ENCODE measurements around the gene ANKMY2.

Gene ANKMY2

GRCh38 chr7:16645593-16646471 lies at the start of gene ANKMY2, which contains the start of gene BZW2:
ANKMY2 (minus strand) TSS chr7:16645754; CDS start chr7:16645573, 181 bp downstream.
BZW2 (plus strand) TSS chr7:16646181; CDS start chr7:16665444, 19,263 bp downstream.
- Histone ChIP-seq H3K9me3 (ENCODE audit: control insufficient read depth, insufficient read depth, low read length) (no peaks in the 10 kb centered on the region), H3F3A (ENCODE audit: control insufficient read depth, insufficient read depth) (peaks cover 19% of the 10 kb centered on the region), H3K9me2 (replicated peaks; ENCODE audit: control insufficient read depth, low read length) (no peaks in the 10 kb centered on the region), H3K79me2 (ENCODE audit: control insufficient read depth, low read length) (peaks cover 82% of the 10 kb centered on the region), H3K36me3 (ENCODE audit: control insufficient read depth, low read length) (peaks cover 41% of the 10 kb centered on the region), H3K4me1 (ENCODE audit: control insufficient read depth, low read length) (peaks cover 57% of the 10 kb centered on the region), H3K27ac (ENCODE audit: low read depth, low read length) (peak within 1 kb of the TSS; percentile 40), H3K4me2 (ENCODE audit: low read length) (peak within 1 kb of the TSS; percentile 77), H3K4me3 (ENCODE audit: low read length) (peak within 1 kb of the TSS; percentile 93), H3K27me3 (ENCODE audit: control insufficient read depth, low read length) (no peaks in the 10 kb centered on the region), H4K20me1 (ENCODE audit: control insufficient read depth, insufficient read depth, low read depth, low read length) (peaks cover 32% of the 10 kb centered on the region)
- TF ChIP-seq EZH2phosphoT487 (IDR thresholded peaks at IDR 0.05; ENCODE audit: borderline replicate concordance, low read length): no peak
- TF ChIP-seq, protein P1, sequence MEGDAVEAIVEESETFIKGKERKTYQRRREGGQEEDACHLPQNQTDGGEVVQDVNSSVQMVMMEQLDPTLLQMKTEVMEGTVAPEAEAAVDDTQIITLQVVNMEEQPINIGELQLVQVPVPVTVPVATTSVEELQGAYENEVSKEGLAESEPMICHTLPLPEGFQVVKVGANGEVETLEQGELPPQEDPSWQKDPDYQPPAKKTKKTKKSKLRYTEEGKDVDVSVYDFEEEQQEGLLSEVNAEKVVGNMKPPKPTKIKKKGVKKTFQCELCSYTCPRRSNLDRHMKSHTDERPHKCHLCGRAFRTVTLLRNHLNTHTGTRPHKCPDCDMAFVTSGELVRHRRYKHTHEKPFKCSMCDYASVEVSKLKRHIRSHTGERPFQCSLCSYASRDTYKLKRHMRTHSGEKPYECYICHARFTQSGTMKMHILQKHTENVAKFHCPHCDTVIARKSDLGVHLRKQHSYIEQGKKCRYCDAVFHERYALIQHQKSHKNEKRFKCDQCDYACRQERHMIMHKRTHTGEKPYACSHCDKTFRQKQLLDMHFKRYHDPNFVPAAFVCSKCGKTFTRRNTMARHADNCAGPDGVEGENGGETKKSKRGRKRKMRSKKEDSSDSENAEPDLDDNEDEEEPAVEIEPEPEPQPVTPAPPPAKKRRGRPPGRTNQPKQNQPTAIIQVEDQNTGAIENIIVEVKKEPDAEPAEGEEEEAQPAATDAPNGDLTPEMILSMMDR (IDR thresholded peaks at IDR 0.05; ENCODE audit: low read depth, low read length, poor library complexity, severe bottlenecking): no peak

GRCh38 chr7:16694806-16695205 lies 49.3 kb upstream of the ANKMY2 start:
- Histone ChIP-seq H3K4me2 (ENCODE audit: low read length) (no peak overlapping the region), H3K4me3 (ENCODE audit: low read length) (no peak overlapping the region), H3K36me3 (ENCODE audit: control insufficient read depth, low read length) (peaks cover 100% of the 10 kb centered on the region), H3K79me2 (ENCODE audit: control insufficient read depth, low read length) (no peaks in the 10 kb centered on the region), H3K4me1 (ENCODE audit: control insufficient read depth, low read length) (no peaks in the 10 kb centered on the region), H3K27ac (ENCODE audit: low read depth, low read length) (no peak overlapping the region), H3F3A (ENCODE audit: control insufficient read depth, insufficient read depth) (no peaks in the 10 kb centered on the region), H3K9me3 (ENCODE audit: control insufficient read depth, insufficient read depth, low read length) (no peaks in the 10 kb centered on the region), H3K9me2 (replicated peaks; ENCODE audit: control insufficient read depth, low read length) (no peaks in the 10 kb centered on the region), H3K27me3 (ENCODE audit: control insufficient read depth, low read length) (no peaks in the 10 kb centered on the region), H4K20me1 (ENCODE audit: control insufficient read depth, insufficient read depth, low read depth, low read length) (0 out of 2 replicates have a peak, but pooled peaks cover 3% of the 10 kb centered on the region)
- TF ChIP-seq EZH2phosphoT487 (IDR thresholded peaks at IDR 0.05; ENCODE audit: borderline replicate concordance, low read length): no peak
- TF ChIP-seq, protein P1 (IDR thresholded peaks at IDR 0.05; ENCODE audit: low read depth, low read length, poor library complexity, severe bottlenecking): no peak

DNA sequence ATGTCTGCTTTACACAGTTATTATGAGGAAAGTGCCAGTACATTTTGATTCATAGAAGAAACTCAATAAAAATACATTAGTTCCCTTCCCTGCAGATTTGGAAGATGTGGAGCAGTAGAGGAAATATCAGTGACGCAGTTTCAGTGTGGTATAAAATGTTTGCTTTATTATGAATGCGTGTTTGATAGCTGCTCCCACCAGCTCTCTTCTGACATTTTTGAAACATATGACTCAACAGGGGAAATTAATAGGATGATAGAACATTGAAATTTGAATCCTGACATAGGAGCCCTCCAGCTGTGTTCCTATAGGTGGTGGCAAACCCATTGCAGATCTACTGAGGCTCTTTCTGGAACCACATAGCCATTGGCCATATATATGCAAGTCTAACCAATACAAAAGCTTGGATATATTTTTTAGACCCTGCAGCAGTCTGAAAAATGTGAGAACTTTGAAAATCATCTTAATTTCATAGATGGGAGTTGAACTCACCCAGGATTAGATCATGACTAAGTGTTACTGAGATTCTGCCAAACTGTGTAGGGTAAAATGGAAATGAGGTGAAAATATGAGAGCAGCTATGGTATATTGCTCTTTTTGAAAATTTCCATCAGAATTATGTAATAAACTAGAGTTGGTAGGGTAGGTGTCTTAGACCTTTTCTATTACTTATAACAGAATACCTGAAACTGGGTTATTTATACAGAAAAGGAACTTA lies 48.2 kb upstream of the ANKMY2 start:
- Histone ChIP-seq H3K36me3 (ENCODE audit: control insufficient read depth, low read length) (peaks cover 97% of the 10 kb centered on the region), H3K9me2 (replicated peaks; ENCODE audit: control insufficient read depth, low read length) (no peaks in the 10 kb centered on the region), H3K79me2 (ENCODE audit: control insufficient read depth, low read length) (no peaks in the 10 kb centered on the region), H4K20me1 (ENCODE audit: control insufficient read depth, insufficient read depth, low read depth, low read length) (0 out of 2 replicates have a peak, but pooled peaks cover 3% of the 10 kb centered on the region), H3K27ac (ENCODE audit: low read depth, low read length) (no peak overlapping the region), H3K9me3 (ENCODE audit: control insufficient read depth, insufficient read depth, low read length) (no peaks in the 10 kb centered on the region), H3K4me2 (ENCODE audit: low read length) (no peak overlapping the region), H3K4me1 (ENCODE audit: control insufficient read depth, low read length) (no peaks in the 10 kb centered on the region), H3K27me3 (ENCODE audit: control insufficient read depth, low read length) (no peaks in the 10 kb centered on the region), H3K4me3 (ENCODE audit: low read length) (no peak overlapping the region), H3F3A (ENCODE audit: control insufficient read depth, insufficient read depth) (no peaks in the 10 kb centered on the region)
- TF ChIP-seq, protein P1 (IDR thresholded peaks at IDR 0.05; ENCODE audit: low read depth, low read length, poor library complexity, severe bottlenecking): no peak
- no peak for TF ChIP-seq EZH2phosphoT487 (IDR thresholded peaks at IDR 0.05; ENCODE audit: borderline replicate concordance, low read length)

All from DOHH2 (cell line).